Vagina (tissue), 2 donors: Measurements from ENCODE around the gene WDR1. TPM values are rescaled to one million over a fixed set of nuclear protein-coding genes. Genes with fewer than 3 reads are reported as not detected.
A peak's percentile ranks its signal among the peaks of the same experiment; 100 is the strongest.

Experiments used
- DNase-seq, 2 donors: peaks; one replicate each; pipeline ENCODE4 v3.0.0-alpha.2; 2017; ENCODE audit errors: extremely low spot score in 2 of 2
- H3K27ac ChIP-seq: fragments of 200-600 bp; sonication (generic); one replicate; pipeline ENCODE4 v1.5.1; 2019
- H3K27me3 ChIP-seq: fragments of 200-600 bp; sonication (generic); one replicate; pipeline ENCODE4 v1.5.1; 2019
- H3K36me3 ChIP-seq, 2 donors: fragments of 200-600 bp; sonication (generic); one replicate each; pipeline ENCODE4 v1.5.1; 2017 to 2019
- H3K4me1 ChIP-seq: fragments of 200-600 bp; sonication (generic); one replicate; pipeline ENCODE4 v1.5.1; 2019
- H3K4me3 ChIP-seq, 2 donors: fragments of 200-600 bp; sonication (generic); 1 replicate in 1 of 2; 2 replicates in 1 of 2; pipeline ENCODE4 v1.5.1; 2016 to 2019
- H3K9me3 ChIP-seq: fragments of 200-600 bp; sonication (generic); one replicate; pipeline ENCODE4 v1.5.1; 2019
- CTCF ChIP-seq, 3 experiments: fragments of 450-650 bp in 2 of 3; fragments of 200-600 bp in 1 of 3; sonication (generic) in 1 of 3; IDR thresholded peaks; one replicate each; pipeline ENCODE4 v1.5.1; 2017 to 2019; ENCODE audit warnings: antibody characterized with exemption in 3 of 3, mild to moderate bottlenecking in 2 of 3, moderate library complexity in 2 of 3
- POLR2A ChIP-seq, 2 donors: fragments of 450-650 bp; IDR thresholded peaks; one replicate each; pipeline ENCODE4 v1.6.1; 2017; ENCODE audit warnings: antibody characterized with exemption in 2 of 2, mild to moderate bottlenecking in 2 of 2, moderate library complexity in 2 of 2
- POLR2AphosphoS5 ChIP-seq, 2 donors: sonication (generic); formaldehyde crosslinking; IDR thresholded peaks; one replicate each; pipeline ENCODE4 v1.9.0; 2017; ENCODE audit warnings: antibody characterized with exemption in 2 of 2, mild to moderate bottlenecking in 2 of 2, low read depth in 1 of 2; ENCODE audit not compliant: insufficient read depth in 1 of 2
- intact Hi-C: fragments of 100-400 bp; cut with DNase I; formaldehyde crosslinking; loops from one replicate; pipeline ENCODE4 v1.15.1; 2023
- total RNA-seq: library from RNA; depleted of rRNA; stranded (reverse); fragments of >200 nt; gene quantifications from one replicate; pipeline ENCODE4 v1.2.3, GENCODE V29; 2016

WDR1 gene
- total RNA-seq, 1 donor from 2014 or later: 159 TPM

- intact Hi-C loops: loop anchor here (5.0 kb wide), 1 partner anchor 102 kb away; no protein-coding TSS in a partner anchor
- TF ChIP-seq POLR2A (IDR thresholded peaks at IDR 0.05): no peak
- TF ChIP-seq POLR2AphosphoS5 (IDR thresholded peaks at IDR 0.05; ENCODE audit: insufficient read depth in 1 of 2, low read depth in 1 of 2): no peak
- no peak for TF ChIP-seq CTCF (IDR thresholded peaks at IDR 0.05)
- Histone ChIP-seq H3K36me3 (peaks cover 0 to 3% of the 10 kb centered on the region in 2 donors), H3K27ac (no peak overlapping the region), H3K27me3 (no peaks in the 10 kb centered on the region), H3K4me3 (no peak overlapping the region), H3K4me1 (peaks cover 37% of the 10 kb centered on the region), H3K9me3 (no peaks in the 10 kb centered on the region)
- DNase-seq: no peak
Observed at GRCh38 chr4:10119773-10120172, 3.2 kb upstream of the WDR1 start.

- intact Hi-C loops: loop anchor here (5.0 kb wide), 1 partner anchor 102 kb away; no protein-coding TSS in a partner anchor
- no peaks in the 10 kb centered on the region for H3K27me3 ChIP-seq
- H3K27ac ChIP-seq: peak overlapping the region; percentile 98
- no peak overlapping the region for H3K4me3 ChIP-seq
- H3K36me3 ChIP-seq: peaks cover 0 to 8% of the 10 kb centered on the region in 2 donors
- peaks cover 42% of the 10 kb centered on the region for H3K4me1 ChIP-seq
- no peaks in the 10 kb centered on the region for H3K9me3 ChIP-seq
- no peak for DNase-seq
- TF ChIP-seq POLR2A (IDR thresholded peaks at IDR 0.05) (no peak), POLR2AphosphoS5 (IDR thresholded peaks at IDR 0.05; ENCODE audit: insufficient read depth in 1 of 2, low read depth in 1 of 2) (no peak), CTCF (IDR thresholded peaks at IDR 0.05) (no peak)
Observed at GRCh38 chr4:10119278-10119677, 2.7 kb upstream of the WDR1 start.

GRCh38 chr4:10118048-10119004 is 1.7 kb upstream of the WDR1 start:
- intact Hi-C loops: loop anchor here (5.0 kb wide), 1 partner anchor 101 kb away; no protein-coding TSS in a partner anchor
- Histone ChIP-seq H3K4me1 (peaks cover 42% of the 10 kb centered on the region), H3K9me3 (no peaks in the 10 kb centered on the region), H3K27me3 (no peaks in the 10 kb centered on the region), H3K27ac (peak overlapping the region; percentile 98), H3K4me3 (peak overlapping the region in 1 of 2 donors; percentile 64), H3K36me3 (peaks cover 0 to 16% of the 10 kb centered on the region in 2 donors)
- no peak for TF ChIP-seq POLR2AphosphoS5 (IDR thresholded peaks at IDR 0.05; ENCODE audit: insufficient read depth in 1 of 2, low read depth in 1 of 2)
- no peak for TF ChIP-seq CTCF (IDR thresholded peaks at IDR 0.05)
- TF ChIP-seq POLR2A (IDR thresholded peaks at IDR 0.05): no peak
- DNase-seq: no peak

- Histone ChIP-seq H3K27me3 (no peaks in the 10 kb centered on the region), H3K4me1 (peaks cover 48% of the 10 kb centered on the region)
- DNase-seq: no peak
Observed at GRCh38 chr4:10117359-10118047, 904 bp upstream of the WDR1 start.

More at GRCh38 chr4:10117359-10118047, 904 bp upstream of the WDR1 start:
- Histone ChIP-seq H3K36me3 (peaks cover 0 to 24% of the 10 kb centered on the region in 2 donors), H3K4me3 (peak overlapping the region; percentile 64 to 83), H3K27ac (peak overlapping the region; percentile 98), H3K9me3 (no peaks in the 10 kb centered on the region)
- no peak for TF ChIP-seq CTCF (IDR thresholded peaks at IDR 0.05)
- TF ChIP-seq POLR2A (IDR thresholded peaks at IDR 0.05): no peak
- no peak for TF ChIP-seq POLR2AphosphoS5 (IDR thresholded peaks at IDR 0.05; ENCODE audit: insufficient read depth in 1 of 2, low read depth in 1 of 2)
- intact Hi-C loops: loop anchor here (5.0 kb wide), 1 partner anchor 100 kb away; no protein-coding TSS in a partner anchor
